Islet of Langerhans (tissue), 1 donor: ENCODE data around the gene SDHB.

Source experiments
- FAIRE-seq: peaks from one replicate; lab custom pipeline; 2011; peaks lifted over from hg19 to GRCh38; lab: Jason Lieb, UNC

The SDHB gene

DNA sequence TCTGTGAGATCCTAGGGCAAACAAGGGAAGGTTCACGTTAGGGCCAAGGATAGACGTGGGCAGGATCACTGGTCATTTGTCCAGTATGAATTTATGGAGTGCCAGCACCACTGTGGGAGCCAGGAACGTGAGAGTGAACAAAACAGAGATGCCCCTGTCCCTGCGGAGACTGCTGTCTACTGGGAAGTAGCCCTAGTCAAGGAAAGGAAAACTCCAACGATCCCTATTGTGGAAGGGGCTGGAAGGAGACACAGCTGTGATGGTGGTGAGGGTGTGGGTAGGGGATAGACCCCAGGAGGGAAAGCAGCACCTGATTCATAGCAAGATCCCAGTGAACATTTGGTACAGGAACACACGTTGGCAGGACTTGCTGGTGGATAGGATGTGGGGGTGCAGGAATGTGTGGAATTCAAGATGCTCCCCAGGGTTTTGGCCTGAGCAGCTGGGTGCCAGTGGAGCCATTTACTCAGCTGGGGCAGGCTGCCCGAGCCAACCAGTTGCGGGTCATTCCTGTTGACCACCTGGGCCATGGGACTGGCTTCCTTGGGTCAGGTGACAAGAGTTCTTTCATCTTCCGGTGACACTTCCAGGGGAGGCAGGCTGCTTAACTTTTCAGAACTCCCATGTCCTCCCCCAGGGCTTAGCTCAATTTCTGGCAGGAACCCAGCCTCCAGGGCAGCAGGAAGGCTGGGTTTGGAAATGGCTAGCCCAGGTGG, 40.9 kb downstream of the SDHB start:
- no peak for FAIRE-seq

GRCh38 chr1:17011439-17012307, 42.2 kb downstream of the SDHB start, which contains the start of gene ATP13A2:
Gene ATP13A2, minus strand, starts transcription at chr1:17011928. Its CDS starts 190 bp downstream, at chr1:17011738.
- FAIRE-seq: no peak

- FAIRE-seq: no peak
Observed at GRCh38 chr1:17011092-17011438, 42.8 kb downstream of the SDHB start.

DNA sequence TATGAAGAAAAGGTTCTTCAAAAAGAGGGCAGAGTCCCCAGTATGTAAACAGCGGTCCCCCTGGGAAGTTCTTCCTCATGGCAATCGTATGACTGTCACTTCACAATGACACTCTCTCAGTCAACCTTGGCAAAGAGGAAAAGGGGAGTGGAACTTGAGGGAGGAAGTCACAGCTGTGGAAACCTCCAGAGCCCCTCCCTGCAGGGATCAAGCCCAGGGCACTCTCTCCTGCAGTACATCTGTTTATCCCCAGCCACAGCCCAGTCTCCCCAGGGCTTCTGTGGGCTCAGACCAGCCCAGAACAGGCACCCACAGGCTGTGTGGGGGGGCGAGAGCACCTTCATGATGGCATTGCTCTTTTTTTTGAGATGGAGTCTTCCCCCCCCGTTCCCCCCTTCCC, 44.1 kb downstream of the SDHB start:
- no peak for FAIRE-seq

DNA sequence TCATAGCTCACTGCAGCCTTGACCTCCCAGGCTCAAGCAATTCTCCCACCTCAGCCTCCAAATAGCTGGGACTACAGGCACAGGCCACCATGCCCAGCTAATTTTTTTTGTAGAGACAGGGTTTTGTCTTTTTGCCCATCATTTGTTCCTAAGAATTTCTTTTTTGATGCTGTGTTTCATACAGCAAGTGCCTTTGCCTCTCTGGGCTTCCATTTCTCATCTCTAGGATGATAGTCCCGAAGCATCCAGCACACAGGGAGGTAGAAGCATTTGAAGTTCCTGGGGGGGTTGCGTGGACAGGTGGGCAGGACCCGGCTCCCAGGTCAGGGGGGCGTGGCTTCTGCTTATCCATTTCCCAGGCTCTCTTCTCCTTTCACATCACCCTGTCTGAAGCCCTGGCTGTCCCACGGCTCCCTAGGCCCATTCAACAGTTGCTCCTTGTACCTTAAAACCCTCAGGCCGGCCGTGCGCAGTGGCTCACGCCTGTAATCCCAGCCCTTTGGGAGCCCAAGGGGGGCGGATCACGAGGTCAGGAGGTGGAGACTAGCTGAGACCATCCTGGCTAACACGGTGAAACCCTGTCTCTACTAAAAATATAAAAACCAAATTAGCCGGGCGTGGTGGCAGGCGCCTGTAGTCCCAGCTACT, 45.5 kb downstream of the SDHB start:
- FAIRE-seq: no peak

DNA sequence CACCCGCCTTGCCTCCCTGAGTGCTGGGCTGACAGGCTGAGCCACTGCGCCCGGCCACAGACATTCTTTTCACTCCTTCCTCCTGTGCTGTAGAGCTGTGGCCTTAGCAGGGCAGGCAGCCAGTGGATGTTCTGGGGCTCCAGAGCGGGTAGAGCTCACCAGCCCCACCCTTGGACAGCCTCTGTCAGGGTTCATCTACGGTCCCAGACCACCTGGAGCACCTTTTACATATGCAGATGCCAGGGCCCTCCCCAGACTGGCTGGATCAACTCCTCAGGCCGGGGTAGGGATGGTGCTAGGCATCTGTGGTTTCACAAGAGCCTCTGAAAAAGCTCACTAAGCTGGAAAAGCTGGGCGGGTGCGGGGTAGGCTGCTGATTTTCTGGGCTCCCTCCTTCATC, 46.7 kb downstream of the SDHB start:
- no peak for FAIRE-seq

- FAIRE-seq: no peak
Observed at GRCh38 chr1:17005365-17005740, 48.5 kb downstream of the SDHB start.

DNA sequence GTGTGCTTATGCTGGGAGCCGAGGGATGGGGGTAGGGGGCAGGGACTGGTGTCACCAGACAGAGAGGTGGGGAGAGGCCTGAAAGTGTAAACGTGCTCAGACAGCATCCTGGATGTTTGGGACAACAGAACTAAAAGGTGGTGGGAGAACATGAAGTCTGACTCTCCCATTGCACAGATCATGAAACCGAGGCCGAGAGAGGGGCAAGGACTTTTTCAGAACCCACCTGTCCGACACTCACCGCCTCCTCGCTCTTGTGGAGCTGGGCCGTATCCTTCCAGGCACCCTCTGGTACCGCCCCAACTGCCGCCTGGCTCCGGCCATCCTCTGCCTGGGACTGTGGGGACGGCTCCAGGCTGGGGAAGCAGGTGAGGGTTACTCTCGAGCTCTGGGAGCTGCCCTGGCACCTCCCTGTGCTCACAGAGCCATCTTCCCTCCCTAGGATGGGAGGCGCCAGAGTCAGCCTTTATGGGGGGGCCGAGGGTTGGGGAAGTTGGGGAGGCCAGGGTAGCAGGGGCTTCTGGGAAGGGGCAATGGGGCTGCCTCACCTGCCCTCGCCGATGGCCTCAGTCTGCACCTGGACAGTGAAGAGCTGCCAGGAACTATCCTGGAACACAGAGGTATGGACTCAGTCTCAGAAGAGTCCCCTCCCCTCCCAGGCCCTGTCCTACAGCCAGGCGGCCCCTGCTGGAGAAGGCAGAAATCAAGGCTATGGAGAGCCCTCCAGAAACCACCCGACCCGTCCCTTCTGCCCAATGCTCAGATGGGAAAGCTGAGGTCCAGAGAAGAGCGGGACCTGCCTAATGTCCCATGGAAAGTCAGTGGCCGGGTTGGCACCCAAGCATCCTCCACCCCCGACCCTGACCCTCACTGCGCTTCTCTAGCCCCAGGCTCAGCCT, 49.1 kb downstream of the SDHB start:
- FAIRE-seq: no peak

DNA sequence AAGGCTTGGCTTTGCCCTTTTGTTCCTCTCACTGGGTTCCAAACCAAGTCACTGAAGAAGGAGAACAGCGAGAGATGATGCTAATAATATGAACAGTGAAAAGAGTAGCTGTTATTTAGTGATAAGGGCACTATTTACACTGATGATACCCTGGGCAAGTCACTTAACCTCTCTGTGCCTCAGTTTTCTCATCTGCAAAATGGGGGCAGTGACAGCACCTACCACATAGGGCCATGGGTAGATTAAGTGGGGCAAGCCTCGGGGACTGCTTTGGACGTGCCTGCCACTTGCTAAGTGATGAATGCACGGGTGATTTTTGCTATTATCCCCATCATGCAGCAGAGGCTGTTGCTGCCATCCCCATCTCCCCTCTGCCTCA, 51.3 kb downstream of the SDHB start:
- no peak for FAIRE-seq

- no peak for FAIRE-seq
Observed at GRCh38 chr1:17001760-17002523, 51.9 kb downstream of the SDHB start.

DNA sequence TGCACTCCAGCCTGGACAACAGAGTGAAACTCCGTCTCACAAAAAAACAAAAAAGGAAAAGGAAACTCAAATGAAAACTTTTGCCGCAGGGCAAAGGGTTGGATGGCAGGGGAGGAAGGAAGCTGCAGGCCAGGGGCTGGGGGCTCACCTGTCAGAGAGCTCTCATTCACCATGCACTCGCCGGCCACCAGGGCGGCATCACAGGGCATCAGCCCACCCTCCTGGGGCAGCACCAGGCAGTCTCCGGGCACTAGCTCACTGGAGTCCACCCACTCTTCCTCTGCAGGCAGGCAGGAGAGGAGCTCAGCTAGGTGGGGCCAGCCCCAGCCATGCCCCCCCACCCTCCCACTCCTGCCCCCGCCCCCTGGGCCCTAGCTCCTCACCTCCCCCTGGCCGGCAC, 54.0 kb downstream of the SDHB start:
- no peak for FAIRE-seq

DNA sequence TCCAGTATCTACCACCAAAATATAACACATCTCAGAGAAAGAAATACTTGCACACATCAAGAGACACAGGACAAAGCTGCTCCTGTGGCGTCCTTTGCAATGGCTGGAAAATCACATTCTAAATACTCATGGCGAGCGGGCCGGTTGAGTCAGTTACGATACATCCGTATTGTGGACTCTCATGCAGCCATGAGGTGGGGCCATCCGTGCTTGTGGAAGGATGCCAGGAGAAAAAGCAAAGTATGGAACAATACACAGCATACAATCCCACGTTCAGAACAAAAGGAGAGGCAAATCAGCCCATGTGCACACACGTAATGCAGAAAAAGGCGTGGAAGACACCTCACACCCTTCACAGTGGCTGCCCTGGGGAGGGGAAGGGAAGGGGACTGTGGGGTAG, 55.2 kb downstream of the SDHB start:
- no peak for FAIRE-seq

DNA sequence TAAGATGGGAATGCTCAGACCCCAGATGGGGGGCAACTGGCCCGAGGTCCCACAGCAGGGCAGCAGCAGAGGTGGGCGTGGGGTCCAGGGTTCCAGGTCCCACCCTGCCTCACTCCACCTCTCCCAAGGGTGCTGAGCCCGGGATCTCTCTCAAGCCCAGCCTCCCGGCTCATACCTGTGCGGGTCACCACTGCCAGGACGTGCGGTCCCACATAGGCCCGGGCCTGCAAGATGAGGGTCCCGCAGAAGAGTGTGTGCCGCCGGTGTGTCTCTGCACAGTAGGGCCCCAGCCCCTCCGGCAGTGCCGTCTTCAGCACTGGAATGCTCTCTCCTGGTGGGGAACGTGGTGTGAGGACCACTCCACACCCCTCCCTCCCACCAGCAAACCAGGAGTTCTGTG, 57.0 kb downstream of the SDHB start:
- FAIRE-seq: no peak

DNA sequence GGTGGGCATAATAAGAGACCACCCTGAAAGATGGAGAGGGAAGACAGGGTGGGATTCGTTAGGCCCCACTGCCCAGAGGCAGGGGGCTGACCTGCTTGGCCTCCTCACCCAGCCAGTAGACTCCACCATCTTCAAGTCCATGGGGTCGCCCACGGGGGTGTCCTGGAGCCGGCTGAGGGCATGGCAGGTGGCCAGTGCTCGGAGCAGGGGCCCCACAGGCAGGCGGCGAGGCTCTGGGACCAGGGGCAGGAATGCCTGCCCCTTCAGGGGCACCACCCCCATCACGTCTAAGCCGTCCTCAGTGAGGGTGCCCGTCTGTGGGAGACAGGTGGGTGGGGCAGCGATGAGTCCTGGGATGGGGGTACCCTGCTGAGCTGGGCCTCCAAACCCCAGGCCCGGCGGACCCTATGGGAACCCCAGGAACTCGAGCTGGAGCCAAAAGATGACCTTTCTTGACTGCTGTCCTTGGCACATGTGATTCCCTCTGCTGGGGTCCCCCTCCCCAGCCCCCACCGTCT, 60.3 kb downstream of the SDHB start:
- no peak for FAIRE-seq

DNA sequence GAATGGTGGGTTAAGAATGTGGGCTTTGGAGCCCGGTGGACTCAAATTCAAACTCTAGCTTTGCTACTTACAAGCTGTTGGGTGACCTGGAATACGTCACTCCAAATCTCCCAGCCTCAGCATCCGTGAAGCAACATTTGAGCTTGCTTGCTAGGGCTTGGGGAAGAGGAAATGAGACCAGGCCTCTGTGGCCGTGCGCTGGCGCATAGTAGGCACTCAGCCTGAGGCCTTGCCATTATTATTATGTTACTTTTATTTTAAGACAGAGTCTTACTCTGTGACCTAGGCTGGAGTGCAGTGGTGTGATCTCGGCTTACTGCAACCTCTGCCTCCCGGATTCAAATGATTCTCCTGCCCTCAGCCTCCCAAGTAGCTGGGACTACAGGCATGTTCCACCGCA, 61.2 kb downstream of the SDHB start:
- no peak for FAIRE-seq

DNA sequence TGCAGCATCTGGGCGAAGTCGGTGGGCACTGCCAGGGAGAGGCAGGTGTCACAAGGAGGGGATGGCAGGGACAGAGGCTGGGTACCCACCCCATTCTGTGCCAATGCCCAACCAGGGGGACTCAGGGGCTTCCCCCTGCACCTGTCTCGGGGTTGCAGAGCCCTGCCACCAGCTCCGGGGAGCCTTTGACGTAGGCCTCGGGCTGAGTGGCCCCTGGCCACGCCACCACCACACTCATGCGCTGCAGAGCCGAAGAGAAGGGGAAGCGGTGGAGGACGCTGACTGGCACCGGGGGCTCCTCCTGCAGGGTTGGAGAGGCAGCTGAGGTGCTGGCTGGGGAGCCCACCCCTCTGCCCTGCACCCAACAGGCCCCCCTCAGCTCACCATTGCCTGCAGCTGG, 61.7 kb downstream of the SDHB start:
- no peak for FAIRE-seq

DNA sequence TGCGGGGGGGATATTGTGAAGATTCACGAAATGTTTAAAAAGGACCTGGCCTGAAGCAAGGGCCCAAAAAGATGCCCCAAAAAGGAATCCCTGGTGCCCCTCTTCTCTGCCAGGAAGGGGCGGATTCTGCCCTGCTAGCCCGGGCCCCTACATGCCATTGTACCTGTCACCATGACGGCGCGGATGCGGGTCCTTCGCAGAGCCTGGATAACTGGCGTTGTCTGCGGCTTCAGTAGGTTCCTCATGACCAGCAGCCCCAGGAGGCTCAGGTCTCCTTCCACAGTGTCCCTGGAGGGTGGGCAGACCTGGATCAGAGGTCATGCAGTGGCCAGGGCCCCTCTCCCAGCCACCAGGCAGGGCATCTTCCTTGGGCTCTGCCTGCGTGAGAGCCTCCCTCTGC, 62.3 kb downstream of the SDHB start:
- no peak for FAIRE-seq

- no peak for FAIRE-seq
Observed at GRCh38 chr1:16989676-16990391, 64.0 kb downstream of the SDHB start.

GRCh38 chr1:16988210-16988609, 65.6 kb downstream of the SDHB start:
- FAIRE-seq: no peak

GRCh38 chr1:16986962-16987361, 66.9 kb downstream of the SDHB start:
- no peak for FAIRE-seq

DNA sequence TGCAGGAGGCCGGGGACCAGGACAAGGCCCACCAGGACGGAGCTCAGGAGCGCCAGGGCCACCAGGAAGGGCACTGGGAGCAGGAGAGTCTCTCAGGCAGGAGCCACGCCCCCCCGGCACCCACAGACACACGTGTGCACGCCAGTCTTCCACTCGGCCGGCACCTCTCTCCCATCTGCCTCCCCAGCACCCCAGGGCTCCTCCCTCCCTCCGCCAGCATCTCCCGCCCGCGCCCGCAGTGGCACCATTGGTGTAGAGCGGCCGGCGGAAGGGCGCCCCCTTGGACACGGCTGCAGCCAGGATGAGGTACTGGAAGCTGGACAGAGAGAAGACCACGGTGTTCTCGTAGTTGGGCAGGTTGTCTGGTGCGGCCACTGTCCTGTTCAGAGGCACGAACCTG, 67.3 kb downstream of the SDHB start:
- no peak for FAIRE-seq
